OCI-LY3 (cell line): ENCODE data around the gene CASP4.
"Not testable (repeated sequence)": the region's sequence is repeated elsewhere in the genome, so short reads cannot be mapped to it uniquely, and the experiment has no call there.

Source experiments
- H2AFZ ChIP-seq: fragments of 200-600, 300-600 bp; shearing (Covaris generic); 2 replicates; pipeline ENCODE4 v1.6.0; 2014; ENCODE audit warnings: antibody characterized with exemption, low read depth, low read length
- H3K27ac ChIP-seq: fragments of 200-600, 300-600 bp; sonication (generic); 2 replicates; pipeline ENCODE4 v1.5.1; 2014; ENCODE audit warnings: mild to moderate bottlenecking, low read length, moderate library complexity, mixed read lengths
- H3K27me3 ChIP-seq: fragments of 200-600, 300-600 bp; sonication (generic); 2 replicates; pipeline ENCODE4 v1.6.1; 2014; ENCODE audit warnings: low read depth, low read length, mixed read lengths
- H3K36me3 ChIP-seq: fragments of 200-600, 300-600 bp; sonication (generic); replicated peaks from 2 replicates; pipeline ENCODE3; 2014; ENCODE audit warnings: low read depth, low read length, mixed read lengths
- H3K4me1 ChIP-seq: fragments of 300-600, 200-600 bp; sonication (generic); 2 replicates; pipeline ENCODE4 v1.6.1; 2014; ENCODE audit warnings: low read length, mixed read lengths
- H3K4me2 ChIP-seq: fragments of 200-600, 300-600 bp; sonication (generic); 2 replicates; pipeline ENCODE4 v1.6.1; 2014; ENCODE audit warnings: low read length, mixed read lengths
- H3K4me3 ChIP-seq: fragments of 300-600, 200-600 bp; sonication (generic); 2 replicates; pipeline ENCODE4 v1.5.1; 2014; ENCODE audit warnings: antibody characterized with exemption, mild to moderate bottlenecking, low read length, moderate library complexity
- H3K79me2 ChIP-seq: fragments of 300-600, 200-600 bp; shearing (Covaris generic); 2 replicates; pipeline ENCODE4 v1.6.1; 2014; ENCODE audit warnings: mild to moderate bottlenecking, low read length, mixed read lengths
- H3K9ac ChIP-seq: fragments of 300-600, 200-600 bp; shearing (Covaris generic); 2 replicates; pipeline ENCODE4 v1.6.0; 2014; ENCODE audit warnings: mild to moderate bottlenecking, low read length, moderate library complexity
- H3K9me3 ChIP-seq: fragments of 200-600, 300-600 bp; shearing (Covaris generic); 2 replicates; pipeline ENCODE4 v1.6.1; 2014; ENCODE audit warnings: low read length, mixed read lengths; ENCODE audit not compliant: insufficient read depth
- H4K20me1 ChIP-seq: fragments of 200-600, 300-600 bp; sonication (generic); 2 replicates; pipeline ENCODE4 v1.6.1; 2016; ENCODE audit warnings: low read length, mixed read lengths; ENCODE audit not compliant: insufficient read depth
- EZH2phosphoT487 ChIP-seq: fragments of 200-600 bp; shearing (Covaris generic); IDR thresholded peaks from 2 replicates; pipeline ENCODE4 v1.6.1; 2018; ENCODE audit warnings: antibody characterized with exemption, mixed run types, low read depth
- TF ChIP-seq, protein P1 (sequence below): fragments of 200-600, 300-600 bp; sonication (generic); IDR thresholded peaks from 2 replicates; pipeline ENCODE4 v1.5.1; 2014; ENCODE audit warnings: antibody characterized with exemption, low read length, low read depth

Gene CASP4

GRCh38 chr11:104984808-104985207, 16.4 kb upstream of the CASP4 start:
- no peaks in the 10 kb centered on the region for H3K9me3 ChIP-seq
- H3K4me2 ChIP-seq = no peak overlapping the region
- H3K4me1 ChIP-seq = no peaks in the 10 kb centered on the region
- TF ChIP-seq EZH2phosphoT487 = no peak
- TF ChIP-seq, protein P1, sequence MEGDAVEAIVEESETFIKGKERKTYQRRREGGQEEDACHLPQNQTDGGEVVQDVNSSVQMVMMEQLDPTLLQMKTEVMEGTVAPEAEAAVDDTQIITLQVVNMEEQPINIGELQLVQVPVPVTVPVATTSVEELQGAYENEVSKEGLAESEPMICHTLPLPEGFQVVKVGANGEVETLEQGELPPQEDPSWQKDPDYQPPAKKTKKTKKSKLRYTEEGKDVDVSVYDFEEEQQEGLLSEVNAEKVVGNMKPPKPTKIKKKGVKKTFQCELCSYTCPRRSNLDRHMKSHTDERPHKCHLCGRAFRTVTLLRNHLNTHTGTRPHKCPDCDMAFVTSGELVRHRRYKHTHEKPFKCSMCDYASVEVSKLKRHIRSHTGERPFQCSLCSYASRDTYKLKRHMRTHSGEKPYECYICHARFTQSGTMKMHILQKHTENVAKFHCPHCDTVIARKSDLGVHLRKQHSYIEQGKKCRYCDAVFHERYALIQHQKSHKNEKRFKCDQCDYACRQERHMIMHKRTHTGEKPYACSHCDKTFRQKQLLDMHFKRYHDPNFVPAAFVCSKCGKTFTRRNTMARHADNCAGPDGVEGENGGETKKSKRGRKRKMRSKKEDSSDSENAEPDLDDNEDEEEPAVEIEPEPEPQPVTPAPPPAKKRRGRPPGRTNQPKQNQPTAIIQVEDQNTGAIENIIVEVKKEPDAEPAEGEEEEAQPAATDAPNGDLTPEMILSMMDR = no peak
- no peaks in the 10 kb centered on the region for H3K36me3 ChIP-seq
- no peak overlapping the region for H3K9ac ChIP-seq
- no peak overlapping the region for H3K27ac ChIP-seq
- no peaks in the 10 kb centered on the region for H4K20me1 ChIP-seq
- no peaks in the 10 kb centered on the region for H3K27me3 ChIP-seq
- no peaks in the 10 kb centered on the region for H3K79me2 ChIP-seq
- H3K4me3 ChIP-seq = no peak overlapping the region
- no peak overlapping the region for H2AFZ ChIP-seq

DNA sequence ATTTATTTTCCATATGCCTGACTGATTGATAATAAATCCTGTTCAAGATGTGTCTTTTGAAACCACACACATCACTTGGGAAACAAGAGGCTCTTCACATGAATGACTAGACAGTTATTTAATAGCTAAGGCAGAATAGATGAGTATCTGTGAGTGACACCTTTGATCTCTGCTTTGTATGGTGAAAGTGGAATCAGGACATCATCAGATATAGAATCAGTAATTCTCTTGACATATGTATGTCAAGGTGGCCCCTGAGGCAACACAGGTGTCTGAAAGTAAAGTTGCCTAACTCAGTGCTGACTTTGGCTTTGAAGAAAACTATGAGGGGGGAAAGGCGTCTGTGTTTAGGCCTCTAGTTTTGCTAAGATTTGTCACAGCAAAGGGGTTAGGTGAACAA, 11.5 kb upstream of the CASP4 start:
- no peaks in the 10 kb centered on the region for H3K36me3 ChIP-seq
- H3K9ac ChIP-seq = no peak overlapping the region
- H3K27me3 ChIP-seq = no peaks in the 10 kb centered on the region
- TF ChIP-seq, protein P1 = no peak
- no peak for TF ChIP-seq EZH2phosphoT487
- H3K79me2 ChIP-seq = no peaks in the 10 kb centered on the region
- no peak overlapping the region for H3K27ac ChIP-seq
- no peak overlapping the region for H3K4me2 ChIP-seq
- no peak overlapping the region for H2AFZ ChIP-seq
- no peaks in the 10 kb centered on the region for H3K9me3 ChIP-seq
- no peaks in the 10 kb centered on the region for H3K4me1 ChIP-seq
- no peaks in the 10 kb centered on the region for H4K20me1 ChIP-seq
- H3K4me3 ChIP-seq = no peak overlapping the region

- H3K79me2 ChIP-seq = no peaks in the 10 kb centered on the region
- H3K4me2 ChIP-seq = no peak overlapping the region
- TF ChIP-seq, protein P1 = no peak
- TF ChIP-seq EZH2phosphoT487 = no peak
- no peaks in the 10 kb centered on the region for H3K36me3 ChIP-seq
- no peak overlapping the region for H2AFZ ChIP-seq
- peaks cover 2% of the 10 kb centered on the region; the same call in 1 of the 2 replicates for H3K4me1 ChIP-seq
- no peak overlapping the region for H3K4me3 ChIP-seq
- H3K27me3 ChIP-seq = no peaks in the 10 kb centered on the region
- no peak overlapping the region for H3K27ac ChIP-seq
- no peaks in the 10 kb centered on the region for H3K9me3 ChIP-seq
- no peak overlapping the region for H3K9ac ChIP-seq
- H4K20me1 ChIP-seq = no peaks in the 10 kb centered on the region
Measured at GRCh38 chr11:104973616-104974015, 5.2 kb upstream of the CASP4 start.

GRCh38 chr11:104972924-104973323, 4.5 kb upstream of the CASP4 start:
- H3K36me3 ChIP-seq, H3K4me3 ChIP-seq, H3K27me3 ChIP-seq, H4K20me1 ChIP-seq, H3K4me2 ChIP-seq, H3K79me2 ChIP-seq, H3K9ac ChIP-seq, H2AFZ ChIP-seq, H3K9me3 ChIP-seq, H3K27ac ChIP-seq, H3K4me1 ChIP-seq: not testable (repeated sequence)

- Histone ChIP-seq H3K4me3 (no peak overlapping the region), H3K4me1 (peaks cover 11% of the 10 kb centered on the region; the same call in 1 of the 2 replicates), H3K27me3 (no peaks in the 10 kb centered on the region), H3K36me3 (no peaks in the 10 kb centered on the region), H3K9me3 (no peaks in the 10 kb centered on the region), H2AFZ (no peak overlapping the region), H3K27ac (no peak overlapping the region), H3K9ac (no peak overlapping the region), H3K4me2 (no peak overlapping the region), H4K20me1 (no peaks in the 10 kb centered on the region), H3K79me2 (no peaks in the 10 kb centered on the region)
- TF ChIP-seq EZH2phosphoT487 = no peak
- TF ChIP-seq, protein P1 = no peak
Measured at GRCh38 chr11:104970756-104971155, 2.4 kb upstream of the CASP4 start.
